IPS-15b (cell line): ENCODE measurements around the gene EXPH5.

Source experiments
- H3K27me3 ChIP-seq: one replicate; pipeline ENCODE4 v1.6.1; 2013; ENCODE audit warnings: low read length; ENCODE audit not compliant: control insufficient read depth, insufficient read depth
- H3K36me3 ChIP-seq: one replicate; pipeline ENCODE4 v1.6.1; 2013; ENCODE audit warnings: low read length; ENCODE audit not compliant: control insufficient read depth, insufficient read depth
- H3K4me1 ChIP-seq: one replicate; pipeline ENCODE4 v1.6.1; 2013; ENCODE audit warnings: mild to moderate bottlenecking, low read length; ENCODE audit not compliant: control insufficient read depth, insufficient read depth
- H3K4me3 ChIP-seq: one replicate; pipeline ENCODE4 v1.5.1; 2013; ENCODE audit warnings: low read depth, low read length
- H3K9ac ChIP-seq: one replicate; pipeline ENCODE4 v1.6.1; 2013; ENCODE audit warnings: low read depth, mild to moderate bottlenecking, low read length
- H3K9me3 ChIP-seq: one replicate; pipeline ENCODE4 v1.6.1; 2013; ENCODE audit warnings: mild to moderate bottlenecking, low read length; ENCODE audit not compliant: control insufficient read depth, insufficient read depth

The EXPH5 gene

GRCh38 chr11:108500169-108500568, 93.4 kb downstream of the EXPH5 start:
- Histone ChIP-seq H3K4me1 (peaks cover 8% of the 10 kb centered on the region), H3K36me3 (no peaks in the 10 kb centered on the region), H3K9me3 (no peaks in the 10 kb centered on the region), H3K9ac (no peak overlapping the region), H3K4me3 (no peak overlapping the region), H3K27me3 (no peaks in the 10 kb centered on the region)

- no peaks in the 10 kb centered on the region for H3K27me3 ChIP-seq
- H3K9ac ChIP-seq, result no peak overlapping the region
- H3K4me3 ChIP-seq, result peak overlapping the region; percentile 58
- H3K4me1 ChIP-seq, result peaks cover 8% of the 10 kb centered on the region
- H3K9me3 ChIP-seq, result no peaks in the 10 kb centered on the region
- no peaks in the 10 kb centered on the region for H3K36me3 ChIP-seq
Observed at GRCh38 chr11:108498816-108499408, 94.7 kb downstream of the EXPH5 start.

- Histone ChIP-seq H3K27me3 (no peaks in the 10 kb centered on the region), H3K9ac (peak within 1 kb of the TSS; percentile 9), H3K36me3 (no peaks in the 10 kb centered on the region), H3K9me3 (no peaks in the 10 kb centered on the region), H3K4me3 (peak within 1 kb of the TSS; percentile 58), H3K4me1 (peaks cover 8% of the 10 kb centered on the region)
Observed at GRCh38 chr11:108498046-108498815, 95.3 kb downstream of the EXPH5 start, which contains the start of gene POGLUT3. Gene POGLUT3, minus strand, starts transcription at chr11:108498384. Its CDS starts 18 bp downstream, at chr11:108498366.

GRCh38 chr11:108497317-108498045, 96.1 kb downstream of the EXPH5 start:
- H3K27me3 ChIP-seq, result no peaks in the 10 kb centered on the region
- peak overlapping the region; percentile 9 for H3K9ac ChIP-seq
- no peaks in the 10 kb centered on the region for H3K9me3 ChIP-seq
- H3K4me3 ChIP-seq, result peak overlapping the region; percentile 58
- H3K4me1 ChIP-seq, result peaks cover 8% of the 10 kb centered on the region
- H3K36me3 ChIP-seq, result no peaks in the 10 kb centered on the region

- Histone ChIP-seq H3K9ac (no peak overlapping the region), H3K4me3 (peak overlapping the region; percentile 58), H3K27me3 (no peaks in the 10 kb centered on the region), H3K36me3 (no peaks in the 10 kb centered on the region), H3K4me1 (peaks cover 8% of the 10 kb centered on the region), H3K9me3 (no peaks in the 10 kb centered on the region)
Observed at GRCh38 chr11:108496643-108497256, 96.8 kb downstream of the EXPH5 start.

- Histone ChIP-seq H3K9me3 (no peaks in the 10 kb centered on the region), H3K27me3 (no peaks in the 10 kb centered on the region), H3K36me3 (no peaks in the 10 kb centered on the region), H3K9ac (no peak overlapping the region), H3K4me1 (peaks cover 10% of the 10 kb centered on the region), H3K4me3 (no peak overlapping the region)
Observed at GRCh38 chr11:108495326-108495725, 98.2 kb downstream of the EXPH5 start.

GRCh38 chr11:108494182-108494581, 99.4 kb downstream of the EXPH5 start:
- Histone ChIP-seq H3K9ac (no peak overlapping the region), H3K27me3 (no peaks in the 10 kb centered on the region), H3K9me3 (no peaks in the 10 kb centered on the region), H3K4me1 (peaks cover 10% of the 10 kb centered on the region), H3K36me3 (no peaks in the 10 kb centered on the region), H3K4me3 (no peak overlapping the region)

- no peaks in the 10 kb centered on the region for H3K36me3 ChIP-seq
- no peak overlapping the region for H3K9ac ChIP-seq
- H3K4me3 ChIP-seq, result no peak overlapping the region
- H3K27me3 ChIP-seq, result no peaks in the 10 kb centered on the region
- H3K9me3 ChIP-seq, result no peaks in the 10 kb centered on the region
- peaks cover 8% of the 10 kb centered on the region for H3K4me1 ChIP-seq
Observed at GRCh38 chr11:108491936-108492335, 101.6 kb downstream of the EXPH5 start.

GRCh38 chr11:108486828-108487227, 106.7 kb downstream of the EXPH5 start:
- Histone ChIP-seq H3K9ac (no peak overlapping the region), H3K9me3 (no peaks in the 10 kb centered on the region), H3K27me3 (no peaks in the 10 kb centered on the region), H3K4me3 (no peak overlapping the region), H3K4me1 (peaks cover 2% of the 10 kb centered on the region), H3K36me3 (peaks cover 3% of the 10 kb centered on the region)

GRCh38 chr11:108486331-108486730, 107.2 kb downstream of the EXPH5 start:
- Histone ChIP-seq H3K9ac (no peak overlapping the region), H3K4me1 (peaks cover 2% of the 10 kb centered on the region), H3K36me3 (peaks cover 3% of the 10 kb centered on the region), H3K4me3 (no peak overlapping the region), H3K27me3 (no peaks in the 10 kb centered on the region), H3K9me3 (no peaks in the 10 kb centered on the region)

- Histone ChIP-seq H3K36me3 (peaks cover 3% of the 10 kb centered on the region), H3K4me3 (no peak overlapping the region), H3K4me1 (no peaks in the 10 kb centered on the region), H3K9me3 (no peaks in the 10 kb centered on the region), H3K9ac (no peak overlapping the region), H3K27me3 (no peaks in the 10 kb centered on the region)
Observed at GRCh38 chr11:108483163-108483562, 110.4 kb downstream of the EXPH5 start.
